Measurements from ENCODE around the gene TMEM41A.

The TMEM41A gene

GRCh38 chr3:185498503-185499396 is at the start of gene TMEM41A:
Gene TMEM41A (minus strand): TSS chr3:185499035. CDS start chr3:185498961, 74 bp downstream.
- DNase-seq = peak; percentile 95

DNA sequence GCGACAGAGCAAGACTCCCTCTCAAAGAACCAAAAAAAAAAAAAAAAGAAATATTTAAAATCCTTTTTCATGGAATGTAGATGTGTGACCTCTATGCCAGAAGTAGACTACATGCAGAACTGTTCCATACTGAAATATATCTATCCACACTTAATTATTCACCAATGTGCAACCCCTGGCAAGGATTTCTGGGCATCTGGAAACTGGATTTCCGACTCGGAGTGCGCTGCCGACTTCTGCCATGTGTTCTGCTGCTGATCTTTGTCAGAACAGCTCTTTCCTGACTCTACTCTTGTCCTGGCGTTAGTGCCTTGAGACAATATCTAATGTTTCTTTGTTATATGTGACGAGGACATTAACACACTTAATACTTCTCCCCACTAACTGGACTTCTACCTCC is 41.9 kb upstream of the TMEM41A start:
- DNase-seq = no peak

- no peak for DNase-seq
Measured at GRCh38 chr3:185539934-185540333, 41.1 kb upstream of the TMEM41A start.

GRCh38 chr3:185537369-185537970 is 38.6 kb upstream of the TMEM41A start:
- peak; percentile 94 for DNase-seq

DNA sequence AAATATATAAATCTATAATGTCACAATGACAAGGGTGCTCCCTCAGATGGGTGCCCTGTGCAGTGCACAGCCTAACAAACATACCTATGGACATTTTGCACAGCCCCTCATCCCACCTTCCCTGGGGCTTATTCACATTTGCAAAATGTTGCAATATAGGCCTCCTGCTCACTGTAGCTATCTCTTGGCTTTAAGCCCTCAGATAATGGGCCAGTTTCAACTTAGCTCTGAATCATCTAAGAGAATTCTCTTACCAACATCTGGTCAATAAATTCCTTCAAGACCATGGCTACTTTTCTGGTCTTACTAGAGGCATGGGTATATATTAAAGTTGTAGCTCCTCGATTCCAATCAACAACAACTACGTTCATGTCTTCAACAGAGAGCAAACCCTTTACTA is 35.7 kb upstream of the TMEM41A start:
- DNase-seq = no peak

GRCh38 chr3:185532901-185533300 is 34.1 kb upstream of the TMEM41A start:
- DNase-seq = no peak

DNA sequence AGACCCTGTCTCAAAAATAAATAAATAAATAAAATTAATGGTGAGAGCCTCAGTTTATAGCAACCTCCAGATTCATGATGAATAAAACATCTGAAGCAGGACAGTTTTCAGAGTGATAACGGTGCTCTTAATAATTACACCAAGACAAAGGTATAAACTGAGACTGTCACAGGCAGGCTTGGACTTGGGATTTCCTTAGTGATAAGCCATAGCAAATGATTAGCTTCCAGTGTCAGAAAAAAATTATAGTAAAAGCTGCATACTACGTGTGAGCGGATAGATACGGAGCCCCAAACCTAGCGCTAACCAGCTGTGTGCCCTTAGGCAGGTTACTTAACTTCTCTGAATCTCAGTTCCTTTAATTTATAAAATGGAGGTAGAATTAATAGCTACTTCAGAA is 32.0 kb upstream of the TMEM41A start:
- DNase-seq = no peak

- DNase-seq = no peak
Measured at GRCh38 chr3:185528532-185528931, 29.7 kb upstream of the TMEM41A start.

- no peak for DNase-seq
Measured at GRCh38 chr3:185527364-185527763, 28.5 kb upstream of the TMEM41A start.

- DNase-seq = no peak
Measured at GRCh38 chr3:185526349-185526951, 27.6 kb upstream of the TMEM41A start.

DNA sequence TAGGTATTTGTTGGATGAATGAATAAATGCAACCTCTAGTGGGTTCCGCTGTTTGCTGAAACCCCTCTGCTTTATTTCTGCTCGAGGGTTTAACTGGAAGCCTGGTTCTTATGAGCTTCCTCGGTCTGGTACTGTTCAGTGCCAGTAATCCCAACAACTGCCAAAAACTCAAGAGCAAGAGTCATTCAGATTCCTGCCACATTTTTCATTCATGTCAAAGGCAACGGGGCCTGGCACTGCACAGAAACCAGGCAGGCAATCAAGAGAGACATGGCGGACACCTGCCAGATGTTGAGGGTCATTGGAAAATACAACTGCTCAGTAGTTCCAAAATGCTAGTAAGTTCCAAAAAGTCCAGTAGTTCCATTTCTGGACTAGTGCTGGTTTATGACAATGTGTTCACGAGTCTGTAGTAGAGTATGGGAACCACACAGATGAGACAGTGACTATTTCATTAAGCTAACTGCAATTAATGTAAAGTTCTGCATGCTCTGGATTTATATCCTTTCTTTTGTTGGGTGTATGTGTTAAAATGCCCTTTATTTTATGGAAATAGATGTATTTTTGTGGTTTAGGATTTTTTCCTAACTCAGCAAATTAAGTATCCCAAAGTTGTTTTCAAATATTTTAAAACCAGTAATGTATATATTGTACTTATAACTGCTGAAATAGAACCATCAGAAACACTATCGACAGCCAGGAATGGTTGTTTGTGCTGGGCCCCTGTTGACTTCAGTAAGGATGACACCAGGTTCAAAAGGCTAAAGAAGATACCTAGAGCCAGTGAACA is 22.7 kb upstream of the TMEM41A start:
- no peak for DNase-seq

- DNase-seq = no peak
Measured at GRCh38 chr3:185519021-185519420, 20.2 kb upstream of the TMEM41A start.

DNA sequence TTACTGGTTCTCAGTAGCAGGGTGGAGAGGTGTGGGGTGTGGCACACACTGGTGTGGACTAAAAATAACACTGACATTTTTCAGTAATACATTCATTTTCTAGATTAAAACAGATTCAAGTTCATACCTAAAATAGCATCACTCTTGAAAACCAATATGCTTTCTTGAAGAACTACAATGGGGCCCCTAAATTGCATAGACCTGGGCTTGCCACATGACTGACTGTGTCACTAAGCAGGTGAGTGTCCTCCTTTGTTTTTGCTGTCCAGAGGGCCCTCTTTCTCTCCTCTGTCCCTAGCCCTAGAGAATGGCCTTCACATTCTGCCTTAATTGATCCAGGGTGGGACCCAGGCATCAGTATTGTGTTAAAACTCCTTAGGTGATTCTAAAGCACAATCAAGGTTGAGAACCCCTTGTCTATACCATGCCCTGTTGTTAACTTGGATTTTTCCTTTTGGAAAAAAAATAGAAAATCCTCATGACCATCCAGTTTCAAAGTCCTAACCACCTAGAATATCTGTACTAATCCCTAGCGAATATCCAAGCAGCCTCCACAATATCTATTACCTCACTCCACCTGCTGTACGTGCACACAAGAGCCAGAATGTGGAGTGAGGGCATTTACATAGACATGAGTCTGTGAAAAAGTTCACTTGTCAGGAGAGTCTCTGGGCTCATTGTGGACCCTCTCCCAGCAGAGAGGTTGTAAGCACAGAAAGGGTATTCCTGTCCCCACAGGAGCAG is 18.7 kb upstream of the TMEM41A start:
- no peak for DNase-seq

DNA sequence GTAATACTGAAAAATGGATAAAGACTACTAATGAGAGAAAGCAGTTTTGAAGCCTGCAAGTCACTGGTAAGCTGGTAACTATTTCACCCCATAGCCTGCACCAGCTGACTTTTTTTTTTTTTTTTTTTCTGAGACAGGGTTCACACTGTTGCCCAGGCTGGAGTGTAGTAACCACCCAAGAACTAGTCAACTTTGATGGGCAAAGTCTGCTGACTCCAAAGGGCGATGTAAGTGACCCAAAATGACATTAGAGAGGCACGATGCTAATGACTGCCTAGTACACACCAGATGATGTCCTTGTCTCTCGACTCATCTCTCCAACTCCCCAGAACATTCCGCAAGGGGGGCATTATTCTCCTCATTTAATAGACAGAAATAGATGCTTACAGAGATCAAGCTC is 12.9 kb upstream of the TMEM41A start:
- DNase-seq = no peak

DNA sequence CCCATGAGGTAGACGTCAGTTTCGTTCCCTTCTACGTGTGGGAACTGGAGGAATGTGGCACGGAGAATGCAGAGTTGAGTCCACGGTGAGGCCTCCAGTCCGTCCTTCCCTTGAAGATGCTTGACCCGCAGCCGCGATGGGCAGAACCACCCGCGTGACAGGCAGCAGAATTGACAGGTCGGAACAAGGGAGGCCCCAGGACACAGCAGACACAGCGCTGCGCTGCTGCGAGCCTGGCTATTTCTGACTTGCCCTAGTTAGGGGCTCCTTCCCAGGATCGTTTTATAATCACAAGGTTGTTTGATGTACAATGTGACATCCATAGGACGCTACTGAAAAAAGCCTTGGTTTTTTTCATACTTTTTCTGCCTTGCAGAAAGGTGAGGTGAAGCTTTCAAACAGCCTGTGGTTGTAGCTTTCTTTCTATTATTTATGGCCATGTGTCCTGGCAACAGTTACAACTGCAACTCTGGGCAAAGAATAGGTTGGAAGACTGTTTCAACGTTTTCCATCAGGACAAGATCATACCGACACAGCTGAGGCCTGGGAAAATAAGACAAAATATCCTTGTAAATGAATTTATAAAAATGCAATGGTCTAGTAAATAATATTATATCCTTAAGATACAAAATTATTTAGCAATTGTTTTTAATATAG is 9.6 kb upstream of the TMEM41A start:
- DNase-seq = no peak

GRCh38 chr3:185507883-185508282 is 9.0 kb upstream of the TMEM41A start:
- DNase-seq = no peak

- no peak for DNase-seq
Measured at GRCh38 chr3:185504636-185505035, 5.8 kb upstream of the TMEM41A start.

DNA sequence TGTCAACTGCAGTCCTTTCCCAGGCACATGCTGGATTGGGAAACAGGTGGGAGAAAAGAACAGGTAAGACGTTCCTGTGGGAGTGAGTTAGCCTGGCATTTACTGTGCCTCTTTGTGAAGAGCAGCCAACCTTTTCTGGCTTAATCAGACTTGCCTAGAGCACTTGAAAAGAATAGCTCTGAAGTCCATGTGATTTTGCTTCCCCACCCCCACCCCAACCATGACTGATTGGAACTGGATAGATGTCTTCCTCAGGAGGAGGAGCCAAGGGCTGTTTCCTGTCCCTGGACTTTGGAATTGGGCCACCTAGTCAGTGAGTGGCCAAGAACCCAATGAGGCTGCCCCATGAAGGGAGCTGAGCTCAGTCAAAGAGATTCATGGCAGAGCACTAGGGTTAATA is 4.7 kb upstream of the TMEM41A start:
- no peak for DNase-seq

DNA sequence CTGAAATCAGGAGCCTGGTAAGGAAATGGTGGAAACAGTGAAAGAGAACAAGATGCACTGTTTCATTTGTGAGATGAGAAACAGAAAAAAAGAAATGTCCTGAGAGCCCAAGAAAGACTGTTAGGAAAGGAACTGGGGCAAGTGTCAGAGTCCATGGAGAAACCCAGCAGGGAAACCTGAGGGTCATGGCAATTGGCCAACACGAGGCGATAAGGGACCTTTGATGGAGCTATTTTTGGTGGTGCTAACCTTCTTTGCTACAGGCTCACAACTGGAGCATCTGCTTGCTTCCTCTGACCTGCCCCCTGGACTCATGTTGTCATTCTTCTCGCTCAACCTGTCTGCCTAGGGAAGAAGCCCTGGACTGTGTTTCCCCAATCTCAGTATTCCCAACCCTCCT is 4.2 kb upstream of the TMEM41A start:
- DNase-seq = no peak

GRCh38 chr3:185490241-185490640 is 8.6 kb downstream of the TMEM41A start:
- no peak for DNase-seq

- no peak for DNase-seq
Measured at GRCh38 chr3:185489462-185489861, 9.4 kb downstream of the TMEM41A start.

DNA sequence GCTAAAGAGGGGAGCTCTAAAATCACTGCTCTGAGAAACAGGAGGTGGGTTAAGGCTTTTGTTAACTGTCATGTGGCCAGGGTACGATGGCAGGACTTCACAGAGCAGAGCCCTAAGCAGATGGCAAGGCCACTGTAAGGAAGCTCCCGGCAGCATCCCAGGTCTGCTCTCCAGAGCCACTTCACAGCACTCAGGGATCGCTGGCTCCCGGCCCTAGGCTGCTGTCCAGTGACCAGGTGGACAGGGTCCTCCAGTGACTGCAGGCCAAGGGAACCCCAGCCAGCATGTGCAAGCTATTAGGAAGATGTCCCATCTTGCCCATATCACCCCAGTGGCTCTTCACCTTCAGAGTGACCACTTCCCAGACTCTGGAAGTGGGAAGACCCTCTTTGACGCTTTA is 10.4 kb downstream of the TMEM41A start:
- DNase-seq = no peak

All from activated CD4-positive, alpha-beta T cell treated with anti-CD3 and anti-CD28 coated beads, Interleukin-10, Interleukin-2, amounts not matched to agents 100 ng/mL and 50 ng/mL, durations not matched to agents 16 hours and 8 hours (primary cell).